Measurements from ENCODE around the gene ASMTL. TPM values are rescaled to one million over a fixed set of nuclear protein-coding genes. Genes with fewer than 3 reads are reported as not detected.
"Not testable (repeated sequence)": the region's sequence is repeated elsewhere in the genome, so short reads cannot be mapped to it uniquely, and the experiment has no call there.

ASMTL gene
- polyA plus RNA-seq, 1 experiment, result 18.9 TPM

GRCh38 chrX:1449036-1449822 lies 3.5 kb downstream of the ASMTL start:
- H3K9me3 ChIP-seq (ENCODE audit: control insufficient read depth, insufficient read depth, low read length), result peaks cover 21% of the 10 kb centered on the region
- POLR2A ChIA-PET, result no interaction called here
- no peak for TF ChIP-seq CTCF (IDR thresholded peaks at IDR 0.05; ENCODE audit: low read depth, low read length)
- CTCF ChIA-PET, result no interaction called here
- H3K27ac ChIP-seq (ENCODE audit: low read depth, low read length), result no peak overlapping the region
- no peak for DNase-seq (ENCODE audit: low read depth, low spot score)
- no peak overlapping the region for H3K4me3 ChIP-seq (ENCODE audit: low read depth, low read length)
- H3K27me3 ChIP-seq (ENCODE audit: control insufficient read depth, insufficient read depth, low read length), result no peaks in the 10 kb centered on the region

- H3K4me3 ChIP-seq (ENCODE audit: low read depth, low read length); H3K27ac ChIP-seq (ENCODE audit: low read depth, low read length); H3K27me3 ChIP-seq (ENCODE audit: control insufficient read depth, insufficient read depth, low read length); CTCF ChIA-PET; DNase-seq (ENCODE audit: low read depth, low spot score); POLR2A ChIA-PET: not testable (repeated sequence)
- H3K9me3 ChIP-seq (ENCODE audit: control insufficient read depth, insufficient read depth, low read length), result peaks cover 25% of the 10 kb centered on the region
These were observed 4.1 kb downstream of the ASMTL start for GRCh38 chrX:1448573-1449001.

DNA sequence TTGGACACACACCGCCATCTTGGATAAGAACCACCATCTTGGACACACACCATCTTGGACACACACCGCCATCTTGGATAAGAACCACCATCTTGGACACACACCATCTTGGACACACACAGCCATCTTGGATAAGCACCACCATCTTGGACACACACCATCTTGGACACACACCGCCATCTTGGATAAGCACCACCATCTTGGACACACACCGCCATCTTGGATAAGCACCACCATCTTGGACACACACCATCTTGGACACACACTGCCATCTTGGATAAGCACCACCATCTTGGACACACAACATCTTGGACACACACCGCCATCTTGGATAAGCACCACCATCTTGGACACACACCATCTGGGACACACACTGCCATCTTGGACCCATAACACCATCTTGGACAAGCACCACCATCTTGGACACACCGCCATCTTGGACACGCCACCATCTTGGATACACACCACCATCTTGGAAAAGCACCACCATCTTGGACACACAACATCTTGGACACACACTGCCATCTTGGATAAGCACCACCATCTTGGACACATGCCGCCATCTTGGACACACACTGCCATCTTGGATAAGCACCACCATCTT lies 4.6 kb downstream of the ASMTL start:
- CTCF ChIA-PET, result not testable (repeated sequence)

DNA sequence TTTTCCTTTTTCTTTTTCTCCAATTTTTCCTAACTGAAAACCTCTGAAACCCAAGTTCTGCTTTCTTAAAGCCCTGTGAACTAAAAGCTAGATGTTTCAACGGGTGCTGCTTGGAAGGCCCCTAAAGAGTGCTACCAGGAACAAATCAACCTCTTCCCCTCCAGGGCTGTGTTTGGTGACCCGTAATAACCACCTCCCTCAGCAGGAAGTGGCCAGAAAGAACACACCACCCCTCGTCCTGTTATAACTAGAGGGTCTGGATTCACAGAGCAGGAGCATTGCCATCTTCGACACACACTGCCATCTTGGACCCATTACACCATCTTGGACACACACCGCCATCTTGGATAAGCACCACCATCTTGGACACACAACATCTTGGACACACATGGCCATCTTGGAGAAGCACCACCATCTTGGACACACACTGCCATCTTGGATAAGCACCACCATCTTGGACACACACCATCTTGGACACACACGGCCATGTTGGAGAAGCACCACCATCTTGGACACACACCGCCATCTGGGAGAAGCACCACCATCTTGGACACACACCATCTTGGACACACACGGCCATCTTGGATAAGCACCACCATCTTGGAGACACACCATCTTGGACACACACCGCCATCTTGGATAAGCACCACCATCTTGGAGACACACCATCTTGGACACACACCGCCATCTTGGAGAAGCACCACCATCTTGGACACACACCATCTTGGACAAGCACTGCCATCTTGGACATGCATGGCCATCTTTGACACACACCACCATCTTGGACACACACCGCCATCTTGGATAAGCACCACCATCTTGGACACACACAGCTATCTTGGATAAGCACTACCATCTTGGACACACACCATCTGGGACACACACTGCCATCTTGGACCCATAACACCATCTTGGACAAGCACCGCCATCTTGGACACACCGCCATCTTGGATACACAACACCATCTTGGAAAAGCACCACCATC lies 5.4 kb downstream of the ASMTL start:
- H3K27me3 ChIP-seq (ENCODE audit: control insufficient read depth, insufficient read depth, low read length); CTCF ChIA-PET; H3K4me3 ChIP-seq (ENCODE audit: low read depth, low read length); DNase-seq (ENCODE audit: low read depth, low spot score); POLR2A ChIA-PET; H3K27ac ChIP-seq (ENCODE audit: low read depth, low read length): not testable (repeated sequence)
- H3K9me3 ChIP-seq (ENCODE audit: control insufficient read depth, insufficient read depth, low read length), result peaks cover 36% of the 10 kb centered on the region

More for the DNA sequence above, 4.6 kb downstream of the ASMTL start:
- H3K27me3 ChIP-seq (ENCODE audit: control insufficient read depth, insufficient read depth, low read length); H3K27ac ChIP-seq (ENCODE audit: low read depth, low read length); H3K4me3 ChIP-seq (ENCODE audit: low read depth, low read length); DNase-seq (ENCODE audit: low read depth, low spot score); POLR2A ChIA-PET: not testable (repeated sequence)
- H3K9me3 ChIP-seq (ENCODE audit: control insufficient read depth, insufficient read depth, low read length), result peaks cover 30% of the 10 kb centered on the region

GRCh38 chrX:1444561-1445500 lies 7.9 kb downstream of the ASMTL start:
- Histone ChIP-seq H3K4me3 (ENCODE audit: low read depth, low read length) (no peak overlapping the region), H3K27me3 (ENCODE audit: control insufficient read depth, insufficient read depth, low read length) (no peaks in the 10 kb centered on the region), H3K9me3 (ENCODE audit: control insufficient read depth, insufficient read depth, low read length) (peaks cover 38% of the 10 kb centered on the region), H3K27ac (ENCODE audit: low read depth, low read length) (no peak overlapping the region)
- CTCF ChIA-PET, result no interaction called here
- TF ChIP-seq CTCF (IDR thresholded peaks at IDR 0.05; ENCODE audit: low read depth, low read length), result no peak
- POLR2A ChIA-PET, result no interaction called here
- no peak for DNase-seq (ENCODE audit: low read depth, low spot score)
